HepG2 (cell line): Measurements from ENCODE around the gene YKT6. TPM values are rescaled to one million over a fixed set of nuclear protein-coding genes. Genes with fewer than 3 reads are reported as not detected.

ENCODE experiments used
- ATAC-seq: fragments of 200-7000 bp; cut with Tn5 transposase; 3 replicates; pipeline ENCODE4 v1.9.1; 2020; ENCODE audit warnings: mild to moderate bottlenecking, moderate library complexity
- BruUV-seq: library from RNA; stranded (reverse); fragments of 400-500 nt; replicated peaks from 2 replicates; lab custom pipeline; 2021; lab: Mats Ljungman, UMichigan
- CTCF ChIA-PET: fragments of 300-600 bp; formaldehyde crosslinking; extraction: SDS; loops from one replicate; lab custom pipeline; 2021; ENCODE audit warnings: low total read pairs, inconsistent platforms, low intra/inter-chr PET ratio; lab: Yijun Ruan, JAX
- POLR2A ChIA-PET: fragments of 350-600 bp; sonication (Branson Sonifier 250); formaldehyde crosslinking; loops from one replicate; lab custom pipeline; 2020; ENCODE audit warnings: antibody characterized with exemption, inconsistent platforms; lab: Yijun Ruan, JAX
- DNase-seq: peaks from one replicate; pipeline ENCODE4 v3.0.0-alpha.2; 2015; ENCODE audit warnings: low spot score
- FAIRE-seq: peaks from 3 replicates; lab custom pipeline; 2011; peaks lifted over from hg19 to GRCh38; lab: Jason Lieb, UNC
- H2AFZ ChIP-seq: one replicate; pipeline ENCODE4 v1.6.1; 2011; ENCODE audit warnings: low read length, inconsistent platforms
- H3K27ac ChIP-seq: fragments of 300-600 bp; 3 replicates; pipeline ENCODE4 v1.8.0; 2011; ENCODE audit warnings: mixed run types, mild to moderate bottlenecking, mixed read lengths, low read length, inconsistent platforms; ENCODE audit not compliant: insufficient read depth; ENCODE audit errors: extremely low read length
- H3K27me3 ChIP-seq, 2 experiments: fragments of 200-600 bp in 1 of 2; 2 replicates in 1 of 2; 3 replicates in 1 of 2; pipeline versions ENCODE4 v1.6.0 to v1.8.0; 2011; ENCODE audit warnings: low read length in 2 of 2, mild to moderate bottlenecking in 2 of 2, moderate library complexity in 2 of 2, inconsistent platforms in 1 of 2; ENCODE audit not compliant: insufficient read depth in 2 of 2, control insufficient read depth in 1 of 2
- H3K36me3 ChIP-seq, 2 experiments: fragments of 200-600 bp in 1 of 2; replicated peaks in 1 of 2; 2 replicates in 1 of 2; 3 replicates in 1 of 2; pipeline versions ENCODE4 v1.5.1 to v1.8.0; 2011; ENCODE audit warnings: low read length in 2 of 2, inconsistent platforms in 1 of 2; ENCODE audit not compliant: insufficient read depth in 2 of 2, control insufficient read depth in 1 of 2
- H3K4me1 ChIP-seq: 2 replicates; pipeline ENCODE4 v1.5.1; 2012; ENCODE audit warnings: low read length, inconsistent platforms; ENCODE audit not compliant: insufficient read depth
- H3K4me2 ChIP-seq: 2 replicates; pipeline ENCODE4 v1.6.0; 2011; ENCODE audit warnings: low read depth, low read length, inconsistent platforms
- H3K4me3 ChIP-seq, 3 experiments: fragments of 200-600 bp in 1 of 3; sonication (generic), shearing (Covaris generic) in 1 of 3; replicated peaks in 1 of 3; 2 replicates each; pipeline ENCODE4 v1.5.1; 2011 to 2016; ENCODE audit warnings: low read length in 3 of 3, inconsistent platforms in 2 of 3, low read depth in 2 of 3, mild to moderate bottlenecking in 2 of 3, control low read depth in 1 of 3, mixed read lengths in 1 of 3; ENCODE audit not compliant: insufficient read depth in 1 of 3
- H3K79me2 ChIP-seq: one replicate; pipeline ENCODE4 v1.6.1; 2011; ENCODE audit warnings: low read length, inconsistent platforms; ENCODE audit not compliant: insufficient read depth
- H3K9ac ChIP-seq: 2 replicates; pipeline ENCODE4 v1.6.0; 2011; ENCODE audit warnings: mild to moderate bottlenecking, low read depth, low read length, inconsistent platforms; ENCODE audit not compliant: insufficient read depth
- H3K9me3 ChIP-seq: 2 replicates; pipeline ENCODE4 v1.5.1; 2012; ENCODE audit warnings: mild to moderate bottlenecking, low read length
- H4K20me1 ChIP-seq: 2 replicates; pipeline ENCODE4 v1.6.0; 2011; ENCODE audit warnings: inconsistent platforms, mild to moderate bottlenecking, low read length, moderate library complexity; ENCODE audit not compliant: insufficient read depth
- HIVEP1 ChIP-seq: sonication (generic); formaldehyde crosslinking; IDR thresholded peaks from 2 replicates; pipeline ENCODE4 v1.4.0; 2020; ENCODE audit warnings: mild to moderate bottlenecking, missing genetic modification reagents
- STAG1 ChIP-seq: sonication (generic); formaldehyde crosslinking; IDR thresholded peaks from 2 replicates; pipeline ENCODE4 v1.4.0; 2020; ENCODE audit warnings: missing genetic modification reagents
- ZFX ChIP-seq: sonication (generic); formaldehyde crosslinking; IDR thresholded peaks from 2 replicates; pipeline ENCODE4 v1.4.0; 2020; ENCODE audit warnings: mild to moderate bottlenecking, low read depth, missing genetic modification reagents, moderate library complexity
- ZNF230 ChIP-seq: sonication (generic); formaldehyde crosslinking; IDR thresholded peaks from 2 replicates; pipeline ENCODE4 v1.4.0; 2020; ENCODE audit warnings: mild to moderate bottlenecking, missing genetic modification reagents
- ZNF564 ChIP-seq: sonication (generic); formaldehyde crosslinking; IDR thresholded peaks from 2 replicates; pipeline ENCODE4 v1.8.1; 2023; ENCODE audit warnings: mild to moderate bottlenecking, missing genetic modification reagents
- WGBS: methylation state at CpG from one replicate; pipeline ENCODE4 v1.1.6; 2017; ENCODE audit warnings: low lambda C conversion rate; 5-methylcytosine and 5-hydroxymethylcytosine counted together
- in situ Hi-C: cut with HindIII; loops from 2 replicates; pipeline ENCODE4 v1.10.0; 2017; ENCODE audit warnings: low pct_unique_long_range_greater_than_20kb; ENCODE audit not compliant: extremely low pct_ligation_motif_present
- intact Hi-C: fragments of 100-400 bp; cut with micrococcal nuclease; formaldehyde crosslinking; loops from one replicate; pipeline ENCODE4 v1.10.0; 2022; ENCODE audit not compliant: unreplicated experiment
- polyA plus RNA-seq, 8 experiments: library from polyadenylated mRNA; depleted of rRNA in 3 of 8; stranded (reverse) in 7 of 8; unstranded in 1 of 8; fragments of >200 nt; fragmentation: Illumina TruSeq in 4 of 8; extraction: Trizol in 4 of 8; gene quantifications; 2 replicates each; pipeline versions ENCODE4 v1.2.1 to v1.2.3, GENCODE V29; 2011 to 2016; ENCODE audit warnings: low read depth in 4 of 8, missing spikeins in 1 of 8, mixed read lengths in 1 of 8; ENCODE audit not compliant: insufficient read depth in 1 of 8
- total RNA-seq, 5 experiments: library from RNA; depleted of rRNA; stranded (reverse); fragments of >200 nt; fragmentation: Illumina TruSeq; extraction: Trizol; gene quantifications; 2 replicates each; pipeline ENCODE4 v1.2.3, GENCODE V29; 2016; ENCODE audit warnings: low read depth in 1 of 5
- TF ChIP-seq, protein P1 (sequence below): IDR thresholded peaks from 2 replicates; pipeline ENCODE4 v1.6.1; 2018; ENCODE audit warnings: missing genetic modification reagents, mild to moderate bottlenecking, missing compliant biosample characterization
- TF ChIP-seq, protein P2 (sequence below): sonication (generic); formaldehyde crosslinking; IDR thresholded peaks from 2 replicates; pipeline ENCODE4 v1.5.0; 2020; ENCODE audit warnings: mild to moderate bottlenecking, missing genetic modification reagents, moderate library complexity
- TF ChIP-seq, protein P3 (sequence below): sonication (generic); formaldehyde crosslinking; IDR thresholded peaks from 2 replicates; pipeline ENCODE4 v1.4.0; 2020; ENCODE audit warnings: missing genetic modification reagents, borderline replicate concordance

The YKT6 gene
- total and polyA plus RNA-seq, 2 of the 13 experiments (the other 11 are each of a cell fraction or from before 2014, with no cell fraction given), result 52.2 to 60.3 TPM

DNA sequence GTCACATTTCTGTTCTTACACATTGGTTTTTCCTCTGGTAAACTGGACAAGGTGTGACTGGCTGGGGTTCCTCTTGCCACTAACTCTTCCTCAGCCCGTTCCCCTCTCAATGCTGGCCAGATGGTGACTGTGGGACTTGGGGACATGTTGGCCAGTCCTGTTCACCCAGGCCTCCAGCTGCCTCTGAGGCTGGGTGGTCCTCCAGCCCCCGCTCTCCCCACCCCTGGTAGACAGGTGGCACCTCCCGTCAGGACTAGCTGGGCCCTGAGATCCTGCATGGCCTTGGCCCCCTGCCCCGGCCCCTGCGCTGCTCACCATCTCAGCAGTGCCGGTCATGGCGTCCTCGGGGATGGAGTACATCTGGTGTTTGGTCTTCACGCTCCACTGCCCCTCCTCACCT is 48.8 kb upstream of the YKT6 start:
- 51% methylated on average over 4 of the region's 9 CpGs for whole genome bisulfite sequencing
- H4K20me1 ChIP-seq, result no peaks in the 10 kb centered on the region
- H3K27ac ChIP-seq, result no peak overlapping the region
- no peak for TF ChIP-seq ZNF564
- TF ChIP-seq ZFX (CRISPR knock-in tag), result 0 out of 2 replicates have a peak, but pooled peaks have one; percentile 22
- no peak overlapping the region for H2AFZ ChIP-seq
- POLR2A ChIA-PET, result no interaction called here
- no peak overlapping the region for H3K4me3 ChIP-seq
- DNase-seq (no peak), FAIRE-seq (no peak), ATAC-seq (no peak)
- in situ Hi-C loops (no loop called here), intact Hi-C loops (no loop called here)
- H3K79me2 ChIP-seq, result no peaks in the 10 kb centered on the region
- H3K9me3 ChIP-seq, result no peaks in the 10 kb centered on the region
- peaks cover 2 to 60% of the 10 kb centered on the region in 2 experiments; a peak in 3 of 5 replicates for H3K27me3 ChIP-seq
- no peaks in the 10 kb centered on the region for H3K36me3 ChIP-seq
- H3K9ac ChIP-seq, result no peak overlapping the region
- no TSS peak for BruUV-seq
- H3K4me2 ChIP-seq, result no peak overlapping the region
- peaks cover 9% of the 10 kb centered on the region for H3K4me1 ChIP-seq
- CTCF ChIA-PET, result no interaction called here

DNA sequence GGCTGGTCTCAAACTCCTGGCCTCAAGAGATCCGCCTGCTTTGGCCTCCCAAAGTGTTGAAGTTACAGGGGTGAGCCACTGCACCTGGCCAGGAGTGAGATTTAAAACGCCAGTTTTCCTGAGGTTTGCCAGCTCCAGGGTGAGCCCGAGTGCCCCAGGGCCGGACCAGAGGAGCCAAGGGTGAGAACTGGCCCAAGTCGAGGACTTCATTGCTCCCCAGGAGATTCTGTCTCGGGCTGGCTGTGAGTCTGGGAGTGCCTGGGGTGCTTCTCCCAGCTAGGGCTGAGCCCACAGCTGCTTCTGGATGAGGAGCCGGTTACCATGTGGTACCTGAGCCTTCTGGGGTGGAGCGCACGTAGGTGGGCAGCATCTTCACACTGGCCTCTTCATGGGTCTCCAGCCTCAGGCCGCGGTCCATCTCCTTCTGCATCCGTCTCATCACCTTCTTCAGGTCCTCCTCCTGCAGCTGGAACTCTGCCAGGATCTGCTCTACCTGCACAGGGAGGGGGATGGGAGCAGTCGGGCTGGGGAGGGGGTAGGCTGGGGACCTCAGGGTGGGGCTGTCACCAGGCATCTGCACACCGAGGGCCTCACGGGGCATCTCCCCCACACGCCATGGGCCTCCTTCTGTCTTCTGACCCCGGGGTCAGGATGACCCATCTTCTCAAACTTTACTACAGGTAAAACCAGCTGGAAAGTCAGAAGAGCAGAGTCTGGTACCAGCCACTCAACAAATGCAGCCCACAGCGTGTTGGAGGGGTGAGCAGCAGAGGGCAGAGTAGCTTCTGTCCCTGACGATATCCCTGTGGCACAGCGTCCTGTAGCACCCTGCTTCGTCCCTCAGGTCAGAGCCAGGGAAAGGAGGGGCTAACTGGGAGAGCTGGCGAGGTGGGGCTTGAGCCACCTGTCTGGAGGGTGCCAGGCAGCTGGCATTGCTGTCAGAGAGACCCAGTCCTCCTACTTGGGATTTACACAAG is 47.5 kb upstream of the YKT6 start:
- FAIRE-seq (no peak), ATAC-seq (peak; percentile 65), DNase-seq (no peak)
- H3K4me3 ChIP-seq, result no peak overlapping the region
- no TSS peak for BruUV-seq
- ChIA-PET POLR2A (no interaction called here), CTCF (no interaction called here)
- H3K9ac ChIP-seq, result no peak overlapping the region
- no peaks in the 10 kb centered on the region for H3K9me3 ChIP-seq
- H3K27me3 ChIP-seq, result peaks cover 2 to 49% of the 10 kb centered on the region in 2 experiments; a peak in 3 of 5 replicates
- H3K4me1 ChIP-seq, result peaks cover 9% of the 10 kb centered on the region
- in situ Hi-C loops (no loop called here), intact Hi-C loops (no loop called here)
- H3K36me3 ChIP-seq, result no peaks in the 10 kb centered on the region
- WGBS, result 20% methylated on average over 5 of the region's 22 CpGs
- no peak overlapping the region for H2AFZ ChIP-seq
- H3K27ac ChIP-seq, result no peak overlapping the region
- no peak overlapping the region for H3K4me2 ChIP-seq
- H4K20me1 ChIP-seq, result no peaks in the 10 kb centered on the region
- H3K79me2 ChIP-seq, result no peaks in the 10 kb centered on the region
- 0 out of 2 replicates have a peak, but pooled peaks have one; percentile 5 for TF ChIP-seq STAG1 (CRISPR knock-in tag)
- TF ChIP-seq HIVEP1, result no peak
- TF ChIP-seq, protein P1, sequence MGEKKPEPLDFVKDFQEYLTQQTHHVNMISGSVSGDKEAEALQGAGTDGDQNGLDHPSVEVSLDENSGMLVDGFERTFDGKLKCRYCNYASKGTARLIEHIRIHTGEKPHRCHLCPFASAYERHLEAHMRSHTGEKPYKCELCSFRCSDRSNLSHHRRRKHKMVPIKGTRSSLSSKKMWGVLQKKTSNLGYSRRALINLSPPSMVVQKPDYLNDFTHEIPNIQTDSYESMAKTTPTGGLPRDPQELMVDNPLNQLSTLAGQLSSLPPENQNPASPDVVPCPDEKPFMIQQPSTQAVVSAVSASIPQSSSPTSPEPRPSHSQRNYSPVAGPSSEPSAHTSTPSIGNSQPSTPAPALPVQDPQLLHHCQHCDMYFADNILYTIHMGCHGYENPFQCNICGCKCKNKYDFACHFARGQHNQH (CRISPR knock-in tag), result no peak
- TF ChIP-seq, protein P2, sequence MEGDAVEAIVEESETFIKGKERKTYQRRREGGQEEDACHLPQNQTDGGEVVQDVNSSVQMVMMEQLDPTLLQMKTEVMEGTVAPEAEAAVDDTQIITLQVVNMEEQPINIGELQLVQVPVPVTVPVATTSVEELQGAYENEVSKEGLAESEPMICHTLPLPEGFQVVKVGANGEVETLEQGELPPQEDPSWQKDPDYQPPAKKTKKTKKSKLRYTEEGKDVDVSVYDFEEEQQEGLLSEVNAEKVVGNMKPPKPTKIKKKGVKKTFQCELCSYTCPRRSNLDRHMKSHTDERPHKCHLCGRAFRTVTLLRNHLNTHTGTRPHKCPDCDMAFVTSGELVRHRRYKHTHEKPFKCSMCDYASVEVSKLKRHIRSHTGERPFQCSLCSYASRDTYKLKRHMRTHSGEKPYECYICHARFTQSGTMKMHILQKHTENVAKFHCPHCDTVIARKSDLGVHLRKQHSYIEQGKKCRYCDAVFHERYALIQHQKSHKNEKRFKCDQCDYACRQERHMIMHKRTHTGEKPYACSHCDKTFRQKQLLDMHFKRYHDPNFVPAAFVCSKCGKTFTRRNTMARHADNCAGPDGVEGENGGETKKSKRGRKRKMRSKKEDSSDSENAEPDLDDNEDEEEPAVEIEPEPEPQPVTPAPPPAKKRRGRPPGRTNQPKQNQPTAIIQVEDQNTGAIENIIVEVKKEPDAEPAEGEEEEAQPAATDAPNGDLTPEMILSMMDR (CRISPR knock-in tag), result peak; percentile 24; the same call in 1 of the 2 replicates
- TF ChIP-seq, protein P3, sequence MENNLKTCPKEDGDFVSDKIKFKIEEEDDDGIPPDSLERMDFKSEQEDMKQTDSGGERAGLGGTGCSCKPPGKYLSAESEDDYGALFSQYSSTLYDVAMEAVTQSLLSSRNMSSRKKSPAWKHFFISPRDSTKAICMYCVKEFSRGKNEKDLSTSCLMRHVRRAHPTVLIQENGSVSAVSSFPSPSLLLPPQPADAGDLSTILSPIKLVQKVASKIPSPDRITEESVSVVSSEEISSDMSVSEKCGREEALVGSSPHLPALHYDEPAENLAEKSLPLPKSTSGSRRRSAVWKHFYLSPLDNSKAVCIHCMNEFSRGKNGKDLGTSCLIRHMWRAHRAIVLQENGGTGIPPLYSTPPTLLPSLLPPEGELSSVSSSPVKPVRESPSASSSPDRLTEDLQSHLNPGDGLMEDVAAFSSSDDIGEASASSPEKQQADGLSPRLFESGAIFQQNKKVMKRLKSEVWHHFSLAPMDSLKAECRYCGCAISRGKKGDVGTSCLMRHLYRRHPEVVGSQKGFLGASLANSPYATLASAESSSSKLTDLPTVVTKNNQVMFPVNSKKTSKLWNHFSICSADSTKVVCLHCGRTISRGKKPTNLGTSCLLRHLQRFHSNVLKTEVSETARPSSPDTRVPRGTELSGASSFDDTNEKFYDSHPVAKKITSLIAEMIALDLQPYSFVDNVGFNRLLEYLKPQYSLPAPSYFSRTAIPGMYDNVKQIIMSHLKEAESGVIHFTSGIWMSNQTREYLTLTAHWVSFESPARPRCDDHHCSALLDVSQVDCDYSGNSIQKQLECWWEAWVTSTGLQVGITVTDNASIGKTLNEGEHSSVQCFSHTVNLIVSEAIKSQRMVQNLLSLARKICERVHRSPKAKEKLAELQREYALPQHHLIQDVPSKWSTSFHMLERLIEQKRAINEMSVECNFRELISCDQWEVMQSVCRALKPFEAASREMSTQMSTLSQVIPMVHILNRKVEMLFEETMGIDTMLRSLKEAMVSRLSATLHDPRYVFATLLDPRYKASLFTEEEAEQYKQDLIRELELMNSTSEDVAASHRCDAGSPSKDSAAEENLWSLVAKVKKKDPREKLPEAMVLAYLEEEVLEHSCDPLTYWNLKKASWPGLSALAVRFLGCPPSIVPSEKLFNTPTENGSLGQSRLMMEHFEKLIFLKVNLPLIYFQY (CRISPR knock-in tag), result no peak
- no peak for TF ChIP-seq ZNF230 (CRISPR knock-in tag)
